ENCODE data around the gene FUT2.
"Not testable (repeated sequence)": the region's sequence is repeated elsewhere in the genome, so short reads cannot be mapped to it uniquely, and the experiment has no call there.

The FUT2 gene

DNA sequence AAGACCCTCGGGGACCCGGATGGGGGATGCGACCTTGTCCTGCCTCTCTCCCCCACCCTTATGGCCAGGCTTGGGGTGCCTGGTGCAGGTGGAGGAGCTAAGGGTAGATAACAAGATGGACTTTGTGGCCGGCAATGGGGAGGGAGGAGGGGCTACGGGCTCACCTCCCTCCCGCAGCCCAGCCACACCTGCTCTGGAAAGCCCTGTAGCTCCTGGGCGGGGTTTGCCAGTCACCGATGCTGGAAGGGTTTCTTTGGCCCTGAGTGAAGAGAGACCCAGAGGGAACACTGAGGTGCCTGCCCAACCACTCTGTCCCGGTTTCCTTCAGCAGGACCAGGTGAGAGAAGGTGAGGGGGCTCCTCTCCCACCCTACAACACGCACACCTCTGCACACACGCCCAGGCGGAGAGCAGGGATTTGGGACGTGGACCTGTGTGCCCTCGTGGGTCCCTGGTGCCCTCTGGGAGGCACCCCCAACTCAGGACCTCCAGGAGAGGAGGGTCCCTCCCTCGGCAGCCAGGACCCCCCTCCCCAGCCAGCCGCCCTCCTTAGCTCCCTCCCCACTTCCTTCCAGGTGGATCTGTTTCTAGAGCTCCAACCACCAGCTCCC is at the start of gene FUT2:
Gene FUT2, plus strand, starts transcription at position 229 of the 610 bp plus-strand sequence. CDS start 6,986 bp downstream, outside the sequence.
- DNase-seq, result peak in 1 of 2 experiments; percentile 25

DNA sequence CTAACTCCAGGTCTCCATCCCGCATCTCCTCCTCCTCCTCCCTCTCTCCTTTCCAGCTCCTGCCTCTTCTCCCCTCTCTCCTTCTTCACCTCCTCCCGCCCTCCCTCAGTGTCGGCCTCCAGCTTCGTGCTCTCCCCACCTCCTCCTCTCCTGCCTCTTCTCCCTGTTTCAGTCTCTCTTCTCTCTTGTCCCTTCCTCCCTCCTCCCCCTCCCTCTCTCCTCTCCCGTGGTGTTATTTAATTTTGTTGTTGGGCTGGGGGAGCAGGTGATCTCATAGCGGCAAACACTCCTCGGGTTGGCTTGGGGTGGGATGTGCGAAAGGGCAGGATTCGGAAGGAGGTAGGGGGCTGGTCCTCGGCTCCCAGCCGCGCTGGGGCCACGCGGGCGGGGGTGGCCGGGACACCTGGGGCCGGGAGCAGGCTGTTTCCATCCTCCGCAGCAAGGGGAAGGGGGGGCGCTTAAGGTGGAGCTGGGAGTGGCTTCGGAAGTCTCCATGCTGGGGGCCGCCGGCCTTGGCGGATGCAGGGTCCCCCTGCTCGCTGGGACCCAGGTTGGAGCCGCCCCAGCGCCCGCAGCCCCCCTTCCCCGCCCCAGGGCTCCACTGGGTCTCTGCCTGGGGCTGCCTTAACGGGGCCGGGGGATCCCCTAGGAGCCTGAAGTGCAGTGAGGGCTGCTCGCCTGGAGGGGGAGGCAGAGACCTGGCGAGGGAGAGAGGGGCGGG is 49.6 kb upstream of the FUT2 start, which contains the start of gene CA11:
Gene CA11, minus strand, starts transcription at position 187 of the 721 bp plus-strand sequence. CDS start 555 bp downstream, outside the sequence.
- peak; percentile 81 to 88 for DNase-seq

DNA sequence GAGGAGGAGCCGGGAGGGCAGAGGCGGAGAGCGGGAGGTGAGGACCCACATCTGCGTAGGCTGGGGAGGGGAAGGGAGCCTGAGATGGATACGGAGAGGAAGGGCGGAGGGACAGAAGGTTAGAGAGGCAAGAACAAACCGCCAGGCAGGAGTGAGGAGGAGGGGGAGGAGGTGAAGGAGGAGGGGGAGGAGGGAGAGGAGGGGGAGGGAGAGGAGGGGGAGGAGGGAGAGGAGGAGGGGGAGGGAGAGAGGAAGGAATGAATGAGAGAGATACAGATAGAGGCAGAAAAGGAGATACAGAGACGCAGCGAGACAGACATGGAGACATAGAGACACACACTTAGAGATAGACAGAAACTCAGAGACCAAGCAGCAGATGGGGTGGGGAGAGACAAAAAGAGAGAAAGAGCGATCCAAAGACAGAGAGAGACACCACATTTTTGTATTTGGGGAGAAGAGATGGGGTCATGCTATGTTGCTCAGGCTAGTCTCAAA is 49.0 kb upstream of the FUT2 start:
- DNase-seq, result peak in 1 of 2 experiments; percentile 89

GRCh38 chr19:48648134-48648533 is 47.6 kb upstream of the FUT2 start:
- no peak for DNase-seq

DNA sequence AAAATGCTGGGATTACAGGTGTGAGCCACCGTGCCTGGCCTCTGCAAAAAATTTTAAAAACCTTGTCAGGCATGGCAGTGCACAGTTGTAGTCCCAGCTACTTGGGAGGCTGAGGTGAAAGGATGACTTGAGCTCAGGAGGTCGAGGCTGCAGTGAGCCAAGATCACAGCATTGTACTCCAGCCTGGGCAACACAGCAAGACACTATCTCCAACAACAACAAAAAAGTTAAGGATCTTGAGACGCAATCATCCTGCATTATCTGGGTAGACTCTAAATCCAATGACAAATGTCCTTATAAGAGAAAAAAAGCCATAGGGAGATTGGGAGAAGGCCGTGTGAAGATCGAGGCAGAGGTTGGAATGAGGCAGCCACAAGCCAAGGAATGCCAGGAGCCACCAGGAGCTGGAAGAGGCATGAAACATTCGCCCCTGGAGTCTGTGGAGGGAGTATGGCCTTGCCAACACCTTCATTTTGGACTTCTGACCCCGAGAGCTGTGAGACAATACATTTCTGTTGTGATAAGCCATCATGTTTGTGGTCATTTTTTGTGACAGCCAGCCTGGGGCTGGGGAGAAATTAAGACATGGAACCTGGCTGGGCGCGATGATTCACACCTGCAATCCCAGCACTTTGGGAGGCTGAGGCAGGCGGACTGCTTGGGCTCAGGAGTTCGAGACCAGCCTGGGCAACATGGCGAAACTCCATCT is 44.6 kb upstream of the FUT2 start:
- DNase-seq, result no peak

DNA sequence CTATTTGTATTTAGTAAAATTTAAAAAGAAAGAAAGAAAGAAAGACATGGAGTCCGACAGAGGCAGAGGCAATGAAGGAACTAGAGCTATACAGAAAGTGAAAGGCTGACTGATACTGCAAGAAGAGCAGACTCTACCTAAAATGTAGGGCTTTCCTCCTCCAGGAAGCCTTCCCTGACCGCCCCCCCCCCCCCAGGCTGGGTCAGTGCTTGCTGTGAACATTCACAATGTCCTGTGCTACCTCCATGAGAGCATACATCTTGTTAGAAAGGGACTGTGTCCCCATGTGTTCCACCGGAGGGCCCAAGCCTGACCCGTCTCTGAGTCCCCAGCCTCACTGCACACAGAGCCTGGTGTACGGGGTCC is 44.1 kb upstream of the FUT2 start:
- DNase-seq, result no peak

DNA sequence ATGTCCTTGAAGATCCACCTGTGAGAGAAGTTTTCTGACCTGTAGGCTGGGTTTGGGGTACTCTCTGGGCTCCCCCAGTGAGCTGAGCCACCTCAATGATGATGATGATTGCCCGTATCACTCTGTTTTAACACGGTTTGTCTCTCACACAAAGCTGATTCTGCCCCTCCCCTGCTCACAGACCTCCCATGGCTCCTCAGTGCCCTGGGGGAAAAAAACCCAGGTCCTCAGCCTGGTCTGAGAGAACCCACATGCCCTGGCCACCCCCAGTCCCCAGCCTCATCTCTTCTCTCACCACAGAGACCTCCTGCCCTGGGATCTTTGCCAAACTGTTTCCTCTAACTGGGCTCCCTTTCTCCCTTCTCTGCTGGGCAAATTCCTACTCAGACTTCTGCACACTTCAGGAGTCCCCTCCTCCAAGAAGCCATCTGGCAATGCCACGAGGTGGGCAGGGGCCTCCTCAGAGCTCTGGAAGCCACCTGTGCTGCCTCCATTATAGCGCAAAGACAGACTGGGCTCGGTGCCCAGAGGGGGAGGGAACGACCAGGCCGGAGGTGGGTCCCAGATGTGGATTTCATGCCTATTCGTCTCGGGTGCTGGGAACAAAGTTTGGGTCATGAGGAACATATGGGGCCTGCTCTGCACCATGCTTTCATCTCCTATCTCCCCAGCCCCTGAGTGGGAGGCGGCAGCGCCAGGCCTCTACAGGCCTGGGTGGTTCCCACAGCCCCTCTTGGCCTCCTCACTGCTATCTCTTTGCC is 41.3 kb upstream of the FUT2 start:
- no peak for DNase-seq

DNA sequence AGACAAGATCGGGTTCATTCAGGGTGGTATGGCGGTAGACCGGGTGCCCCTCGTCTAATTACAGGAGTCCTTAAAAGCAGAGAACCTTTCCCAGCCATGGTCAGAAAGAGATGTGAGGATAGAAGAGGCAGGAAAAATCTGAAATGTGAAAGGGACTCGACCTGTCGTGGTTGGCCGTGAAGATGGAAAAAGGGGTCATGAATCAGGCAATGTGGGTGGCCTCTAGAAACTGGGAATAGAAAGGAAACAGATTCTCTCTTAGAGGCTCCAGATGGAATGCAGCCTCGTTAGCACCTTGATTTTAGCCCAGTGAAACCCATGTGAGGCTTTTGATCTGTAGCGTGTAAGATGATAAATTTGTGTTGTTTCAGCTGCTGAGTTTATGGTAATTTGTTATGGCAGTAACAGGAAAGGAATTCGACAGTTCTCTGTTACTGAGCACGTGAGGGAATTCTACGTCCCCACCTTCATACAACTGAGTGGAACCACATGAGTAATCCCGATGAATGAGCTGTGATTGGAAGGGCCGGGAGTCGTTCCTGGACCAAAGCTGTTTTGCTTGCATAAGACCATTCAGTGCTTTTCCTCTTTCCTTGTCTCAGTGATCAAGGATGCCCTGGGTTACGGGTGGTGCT is 38.8 kb upstream of the FUT2 start:
- DNase-seq, result peak in 1 of 2 experiments; percentile 19

DNA sequence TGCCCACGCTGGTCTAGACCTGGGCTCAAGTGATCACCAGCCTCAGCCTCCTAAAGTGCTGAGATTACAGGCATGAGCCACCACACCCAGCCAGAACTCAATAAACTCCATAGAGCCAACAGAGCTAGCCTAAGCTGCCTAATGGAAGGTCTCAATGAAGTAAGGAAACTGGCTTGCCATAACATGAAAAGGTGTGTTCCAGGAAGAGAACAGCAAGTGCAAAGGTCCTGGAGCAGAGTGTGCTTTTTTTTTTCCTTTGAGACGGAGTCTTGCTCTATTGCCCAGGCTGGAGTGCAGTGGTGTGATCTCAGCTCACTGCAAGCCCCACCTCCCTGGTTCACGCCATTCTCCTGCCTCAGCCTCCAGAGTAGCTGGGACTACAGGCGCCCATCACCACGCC is 37.9 kb upstream of the FUT2 start:
- not testable (repeated sequence) for DNase-seq

DNA sequence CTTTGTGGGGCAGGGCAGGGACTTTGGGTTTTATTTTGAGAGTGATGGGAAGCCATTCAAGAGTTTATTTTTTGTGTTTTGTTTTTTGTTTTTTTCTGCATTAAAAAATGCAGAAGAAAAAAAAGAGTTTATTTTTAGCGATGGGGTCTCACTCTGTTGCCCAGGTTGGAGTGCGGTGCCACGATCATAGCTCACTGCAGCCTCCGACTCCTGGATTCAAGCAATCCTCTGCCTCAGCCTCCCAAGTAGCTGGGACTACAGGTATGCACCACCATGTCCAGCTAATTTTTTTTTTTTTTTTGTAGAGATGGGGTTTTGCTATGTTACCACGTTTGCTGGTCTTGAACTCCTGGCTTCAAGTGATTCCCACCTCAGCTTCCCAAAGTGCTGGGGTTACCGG is 37.3 kb upstream of the FUT2 start:
- no peak for DNase-seq

DNA sequence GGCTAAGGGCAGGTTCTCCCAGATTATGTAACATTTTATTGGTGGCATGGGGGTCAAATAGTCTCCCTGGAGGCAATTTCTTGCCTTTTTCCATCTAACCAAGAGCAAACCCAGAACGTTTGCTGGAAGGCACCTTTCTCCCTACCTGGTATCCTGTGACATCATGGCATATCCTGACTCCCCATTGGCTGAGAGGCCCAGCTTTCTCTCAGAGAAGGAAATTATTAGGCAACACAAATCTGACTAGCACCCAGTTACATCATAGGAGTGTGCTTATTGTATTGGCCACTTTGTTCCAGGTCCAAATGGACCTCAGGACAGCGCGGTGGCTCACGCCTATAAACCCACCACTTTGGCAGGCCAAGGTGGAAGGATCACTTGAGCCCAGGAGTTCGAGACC is 36.0 kb upstream of the FUT2 start:
- no peak for DNase-seq

- peak; percentile 92 to 93 for DNase-seq
Measured at GRCh38 chr19:48660852-48661710, 34.7 kb upstream of the FUT2 start.

- no peak for DNase-seq
Measured at GRCh38 chr19:48661711-48662090, 34.1 kb upstream of the FUT2 start.

DNA sequence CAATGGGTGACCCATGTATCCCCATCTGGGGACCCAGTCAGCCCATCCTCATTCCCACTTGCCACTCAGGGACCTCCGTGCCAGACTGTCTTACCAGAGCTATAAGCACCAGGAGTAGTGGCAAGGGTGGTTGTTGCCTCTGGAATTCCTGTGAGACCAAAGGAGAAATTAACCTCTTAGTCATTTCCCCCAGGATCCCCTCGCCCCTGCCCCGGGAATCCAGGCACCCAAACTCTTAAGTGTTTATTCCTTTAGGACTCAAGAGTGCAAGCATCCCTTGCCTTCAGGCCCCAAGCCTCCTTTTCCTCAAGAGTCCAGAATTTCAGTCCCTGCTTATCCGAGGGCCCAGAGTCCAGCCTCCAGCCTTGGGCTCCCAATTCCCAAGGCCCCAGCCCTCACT is 32.1 kb upstream of the FUT2 start:
- no peak for DNase-seq

GRCh38 chr19:48664476-48664875 is 31.3 kb upstream of the FUT2 start:
- DNase-seq, result no peak

DNA sequence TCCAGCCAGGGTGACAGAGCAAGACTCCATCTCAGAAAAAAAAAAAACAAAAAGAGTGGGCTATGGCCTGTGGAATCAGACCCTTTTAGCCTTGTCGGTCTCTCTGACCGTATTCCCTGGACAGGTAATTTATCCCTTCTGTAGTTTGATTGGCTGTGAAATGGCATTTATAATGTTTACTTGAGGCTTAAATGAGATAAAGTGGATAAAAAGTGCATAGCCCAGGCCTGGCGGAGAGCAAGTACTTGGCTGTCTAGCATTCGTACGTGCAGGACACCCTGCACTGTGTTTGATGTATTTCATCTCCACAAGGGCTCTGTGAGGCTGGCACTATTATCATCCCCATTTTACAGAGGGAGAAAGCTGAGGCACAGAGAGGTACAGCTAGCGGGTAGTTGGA is 30.0 kb upstream of the FUT2 start:
- DNase-seq, result no peak

DNA sequence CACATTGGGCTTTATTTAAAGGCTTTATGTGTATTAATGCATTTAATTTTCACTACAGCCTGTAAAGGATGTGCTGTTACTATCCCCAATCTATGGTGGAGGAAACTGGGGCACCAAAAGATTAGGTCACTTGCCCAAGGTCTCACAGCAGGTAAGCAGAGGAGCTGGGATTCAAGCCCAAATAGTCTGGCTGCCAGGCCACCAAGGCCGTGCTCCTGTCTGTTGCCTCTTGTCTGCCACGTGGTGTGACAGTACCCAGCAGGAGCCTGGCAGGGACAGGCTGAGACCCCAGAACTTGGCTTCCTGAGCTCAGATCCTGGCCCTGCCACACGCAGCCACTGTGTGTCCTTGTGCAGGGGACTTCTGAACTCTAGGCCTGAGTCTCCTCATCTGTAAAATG is 27.4 kb upstream of the FUT2 start:
- DNase-seq, result no peak

DNA sequence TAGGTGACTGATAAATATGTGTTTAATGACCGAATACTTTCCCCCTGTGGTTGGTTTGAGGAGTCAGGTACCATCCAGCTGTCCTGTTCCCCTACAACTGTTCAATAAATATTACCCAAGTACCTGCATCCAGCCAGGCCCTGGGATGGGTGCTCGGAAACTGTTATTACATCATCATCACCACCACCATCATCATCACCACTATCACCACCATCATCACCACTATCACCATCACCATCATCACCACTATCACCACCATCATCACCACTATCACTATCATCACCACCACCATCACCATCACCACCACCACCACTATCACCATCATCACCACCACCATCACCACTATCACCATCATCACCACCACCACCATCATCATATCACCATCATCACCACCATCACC is 27.0 kb upstream of the FUT2 start:
- no peak for DNase-seq

DNA sequence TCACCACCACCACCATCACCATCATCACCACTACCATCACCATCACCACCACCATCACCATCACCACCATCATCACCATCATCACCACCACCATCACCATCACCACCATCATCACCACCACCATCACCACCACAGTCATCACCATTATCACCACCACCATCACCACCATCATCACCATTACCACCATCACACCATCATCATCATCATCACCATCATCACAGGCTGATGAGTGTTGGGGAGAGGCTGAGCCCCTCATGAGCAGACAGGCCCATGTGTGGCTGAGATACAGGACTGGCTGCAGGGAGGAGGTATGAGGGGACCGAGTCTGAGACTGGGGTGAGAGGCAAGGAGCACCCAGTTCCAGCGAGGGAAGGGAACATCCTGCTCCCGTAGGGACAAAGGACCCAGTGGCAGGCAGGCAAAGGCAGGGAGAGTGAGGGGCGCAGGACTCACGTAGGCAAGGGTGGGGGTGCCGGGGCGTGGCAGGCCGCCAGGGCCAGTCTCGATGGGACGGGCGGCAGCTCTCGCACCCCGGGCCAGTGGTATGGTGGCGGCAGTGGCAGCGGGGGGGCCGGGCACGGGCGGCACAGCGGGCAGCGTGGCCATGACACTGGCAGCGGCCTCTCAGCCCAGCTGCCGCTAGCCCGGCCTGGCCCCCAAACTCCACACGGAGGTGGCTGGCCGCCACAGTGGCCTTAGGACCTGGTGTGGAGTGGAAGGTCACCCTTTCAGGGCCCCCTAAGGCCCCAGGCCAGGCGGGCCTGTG is 25.7 kb upstream of the FUT2 start:
- DNase-seq, result no peak

DNA sequence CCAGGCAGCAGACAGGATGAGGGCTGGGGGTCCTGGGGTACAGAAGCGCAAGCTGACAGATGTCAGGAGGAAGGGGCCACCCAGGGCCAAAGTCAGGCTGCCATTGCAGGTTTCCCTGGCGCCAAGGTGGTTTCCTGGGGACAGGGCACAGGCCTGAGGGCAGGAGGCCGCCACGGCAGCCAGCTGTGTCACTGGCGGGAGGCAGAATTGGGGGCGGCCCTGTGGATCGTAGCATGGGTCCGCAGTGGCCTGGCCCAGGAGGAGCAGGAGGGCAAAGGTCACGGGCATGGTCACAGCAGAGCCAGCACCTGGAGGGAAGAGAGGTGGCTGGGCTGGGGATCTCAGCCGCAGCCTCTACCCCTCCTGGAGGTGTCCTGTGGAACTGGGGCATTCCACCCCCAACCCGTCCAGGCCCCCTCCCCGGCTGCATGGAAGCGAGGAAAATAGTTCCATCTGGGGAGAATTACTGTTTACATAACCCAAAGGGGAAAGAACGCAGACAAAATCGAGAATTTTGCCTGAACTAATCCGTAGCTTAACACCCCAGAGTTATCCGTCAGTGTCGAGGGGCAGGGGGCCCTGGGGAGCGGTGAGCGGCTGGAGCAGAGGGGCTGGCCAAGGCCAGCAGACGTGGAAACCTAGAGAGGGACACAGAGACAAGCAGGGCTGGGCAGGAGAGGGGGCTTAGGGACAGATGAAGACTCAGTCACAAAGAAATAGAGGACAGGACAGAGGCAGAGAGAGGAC is 24.9 kb upstream of the FUT2 start:
- DNase-seq, result no peak

Data from SHP77 (cell line).